ENCODE results near the gene CCDC120. TPM values are rescaled to one million over a fixed set of nuclear protein-coding genes. Genes with fewer than 3 reads are reported as not detected.

CCDC120 gene
- total RNA-seq, result 10 to 100 TPM; 15.0 to 15.7 TPM
- long read RNA-seq, transcript CCDC120-208 (1 exons, 2,953 nt), result major isoform, 5 of 6 reads
- long read RNA-seq, partial matches to known transcripts, result 0 of 6 reads
- long read RNA-seq, other reads (novel, unspliced or antisense), result 1 of 6 reads

GRCh38 chrX:49058794-49059193, at the start of gene CCDC120:
CCDC120 (plus strand) TSS chrX:49058999; CDS start chrX:49062042, 3,043 bp downstream.
- ATAC-seq, result peak; percentile 93
- peak; percentile 51 to 60 for DNase-seq
- intact Hi-C loops (cut with DNase I, micrococcal nuclease), result no loop called here

GRCh38 chrX:49019050-49019449, 39.7 kb upstream of the CCDC120 start:
- DNase-seq, result no peak
- intact Hi-C loops (cut with DNase I, micrococcal nuclease), result no loop called here
- ATAC-seq, result no peak

GRCh38 chrX:49019599-49020249, 39.1 kb upstream of the CCDC120 start:
- DNase-seq, result no peak
- no peak for ATAC-seq
- intact Hi-C loops (cut with DNase I, micrococcal nuclease), result no loop called here

GRCh38 chrX:49029876-49030275, 28.9 kb upstream of the CCDC120 start:
- DNase-seq, result peak; percentile 72 to 86
- intact Hi-C loops (cut with DNase I, micrococcal nuclease), result no loop called here
- peak; percentile 97 for ATAC-seq

GRCh38 chrX:49030283-49030682, 28.5 kb upstream of the CCDC120 start:
- no peak for DNase-seq
- peak; percentile 26 for ATAC-seq
- intact Hi-C loops (cut with DNase I, micrococcal nuclease), result no loop called here

GRCh38 chrX:49037883-49038475, 20.8 kb upstream of the CCDC120 start:
- no peak for ATAC-seq
- intact Hi-C loops (cut with DNase I, micrococcal nuclease), result no loop called here
- DNase-seq, result no peak

GRCh38 chrX:49039598-49040375, 19.0 kb upstream of the CCDC120 start:
- ATAC-seq (no peak), DNase-seq (peak; percentile 44 to 76)
- intact Hi-C loops (cut with DNase I, micrococcal nuclease), result no loop called here

- intact Hi-C loops (cut with DNase I, micrococcal nuclease), result no loop called here
- no peak for ATAC-seq
- DNase-seq, result no peak
Observed at GRCh38 chrX:49040376-49040955, 18.3 kb upstream of the CCDC120 start.

GRCh38 chrX:49041744-49042580, 16.8 kb upstream of the CCDC120 start:
- DNase-seq (no peak), ATAC-seq (no peak)
- intact Hi-C loops (cut with DNase I, micrococcal nuclease), result no loop called here

- DNase-seq (no peak), ATAC-seq (no peak)
- intact Hi-C loops (cut with DNase I, micrococcal nuclease), result no loop called here
Observed at GRCh38 chrX:49042581-49043219, 16.1 kb upstream of the CCDC120 start.

- DNase-seq (peak; percentile 97 to 98), ATAC-seq (peak; percentile 87)
- intact Hi-C loops (cut with DNase I, micrococcal nuclease), result no loop called here
Observed at GRCh38 chrX:49043220-49043986, 15.4 kb upstream of the CCDC120 start, which contains the start of gene TFE3. TFE3 (minus strand) TSS chrX:49043357; CDS start chrX:49043226, 131 bp downstream.

- DNase-seq (no peak), ATAC-seq (no peak)
- intact Hi-C loops (cut with DNase I, micrococcal nuclease), result no loop called here
Observed at GRCh38 chrX:49043987-49044281, 14.9 kb upstream of the CCDC120 start.

- ATAC-seq, result peak; percentile 86
- DNase-seq, result peak in 1 of 2 donors; percentile 67
- intact Hi-C loops (cut with DNase I, micrococcal nuclease), result no loop called here
Observed at GRCh38 chrX:49053223-49054072, 5.4 kb upstream of the CCDC120 start.

- DNase-seq (no peak), ATAC-seq (no peak)
- intact Hi-C loops (cut with DNase I, micrococcal nuclease), result no loop called here
Observed at GRCh38 chrX:49054073-49054762, 4.6 kb upstream of the CCDC120 start.

GRCh38 chrX:49059201-49059600, 402 bp downstream of the CCDC120 start:
- DNase-seq, result no peak
- peak; percentile 50 for ATAC-seq
- intact Hi-C loops (cut with DNase I, micrococcal nuclease), result no loop called here

GRCh38 chrX:49059681-49060085, 884 bp downstream of the CCDC120 start:
- ATAC-seq (peak; percentile 67), DNase-seq (no peak)
- intact Hi-C loops (cut with DNase I, micrococcal nuclease), result no loop called here
